Measurements from ENCODE around the gene MS4A7.

GRCh38 chr11:60375316-60375715 is 3.0 kb upstream of the MS4A7 start:
- TF ChIP-seq CTCF (conservative IDR thresholded peaks at IDR 0.05; ENCODE audit: low read length), result no peak
- TF ChIP-seq EZH2phosphoT487 (IDR thresholded peaks at IDR 0.05; ENCODE audit: borderline replicate concordance), result no peak
